Peyer's patch (tissue), 4 donors: ENCODE results near the gene DNAJC5G.

ENCODE experiments used
- CTCF ChIP-seq, 6 experiments: fragments of 450-650 bp in 4 of 6; fragments of 200-600 bp in 2 of 6; sonication (generic) in 1 of 6; IDR thresholded peaks; one replicate each; pipeline ENCODE4 v1.5.1; 2017 to 2019; ENCODE audit warnings: antibody characterized with exemption in 6 of 6, mild to moderate bottlenecking in 3 of 6, moderate library complexity in 1 of 6
- POLR2A ChIP-seq, 2 donors: fragments of 450-650 bp; IDR thresholded peaks; one replicate each; pipeline ENCODE4 v1.5.1; 2017; ENCODE audit warnings: antibody characterized with exemption in 2 of 2, mild to moderate bottlenecking in 2 of 2, moderate library complexity in 2 of 2

- TF ChIP-seq CTCF (IDR thresholded peaks at IDR 0.05) (no peak), POLR2A (IDR thresholded peaks at IDR 0.05) (no peak)
These were observed 36.9 kb downstream of the DNAJC5G start for GRCh38 chr2:27312152-27312551.
